BJ (cell line): ENCODE measurements around the gene ERI2. TPM values are rescaled to one million over a fixed set of nuclear protein-coding genes. Genes with fewer than 3 reads are reported as not detected.

Experiments used
- CTCF ChIA-PET: fragments of 350-600 bp; formaldehyde crosslinking; extraction: SDS; loops from one replicate; lab custom pipeline; 2021; ENCODE audit warnings: antibody characterized with exemption, inconsistent platforms; lab: Yijun Ruan, JAX
- POLR2A ChIA-PET: fragments of 300-600 bp; sonication (Branson Sonifier 250); formaldehyde crosslinking; extraction: SDS; loops from one replicate; lab custom pipeline; 2021; ENCODE audit warnings: antibody characterized with exemption; lab: Charles Lee
- DNase-seq: peaks from one replicate; pipeline ENCODE4 v3.0.0-alpha.2; 2011; ENCODE audit warnings: low read depth
- H3K27me3 ChIP-seq: 2 replicates; pipeline ENCODE4 v1.6.0; 2011; ENCODE audit warnings: low read length; ENCODE audit not compliant: control insufficient read depth, insufficient read depth
- H3K36me3 ChIP-seq: 2 replicates; pipeline ENCODE4 v1.5.1; 2011; ENCODE audit warnings: low read length; ENCODE audit not compliant: control insufficient read depth, insufficient read depth
- H3K4me3 ChIP-seq: 2 replicates; pipeline ENCODE4 v1.5.1; 2011; ENCODE audit warnings: low read depth, mild to moderate bottlenecking, control low read depth, low read length
- polyA plus RNA-seq: library from polyadenylated mRNA; depleted of rRNA; stranded (reverse); fragments of >200 nt; gene quantifications from 2 replicates; pipeline ENCODE4 v1.2.3, GENCODE V29; 2011
- TF ChIP-seq, protein P1 (sequence below): IDR thresholded peaks from 2 replicates; pipeline ENCODE4 v1.5.1; 2011; ENCODE audit warnings: low read depth, mild to moderate bottlenecking, control low read depth, inconsistent platforms, low read length, moderate library complexity; ENCODE audit not compliant: insufficient read depth

ERI2 gene
- polyA plus RNA-seq, 1 experiment: 7.4 TPM

DNA sequence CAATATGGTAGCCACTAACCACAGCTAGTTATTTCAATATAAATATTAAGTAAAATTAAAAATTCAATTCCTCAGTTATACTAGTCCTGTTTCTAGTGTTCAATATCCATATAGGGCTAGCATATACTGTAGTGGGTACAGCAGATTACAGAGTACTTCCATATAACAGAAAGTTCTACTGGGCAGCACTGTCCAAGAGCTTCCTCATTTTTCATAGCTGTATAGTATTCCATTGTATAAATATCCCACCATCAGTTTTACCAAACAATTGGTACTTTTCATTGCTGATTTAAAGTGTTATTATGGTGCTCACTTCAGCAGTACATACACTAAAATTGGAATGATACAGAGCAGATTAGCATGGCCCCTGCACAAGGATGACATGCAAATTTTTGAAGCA, 22.1 kb downstream of the ERI2 start:
- Histone ChIP-seq H3K4me3 (no peak overlapping the region), H3K27me3 (no peaks in the 10 kb centered on the region), H3K36me3 (no peaks in the 10 kb centered on the region)
- no peak for DNase-seq
- TF ChIP-seq, protein P1, sequence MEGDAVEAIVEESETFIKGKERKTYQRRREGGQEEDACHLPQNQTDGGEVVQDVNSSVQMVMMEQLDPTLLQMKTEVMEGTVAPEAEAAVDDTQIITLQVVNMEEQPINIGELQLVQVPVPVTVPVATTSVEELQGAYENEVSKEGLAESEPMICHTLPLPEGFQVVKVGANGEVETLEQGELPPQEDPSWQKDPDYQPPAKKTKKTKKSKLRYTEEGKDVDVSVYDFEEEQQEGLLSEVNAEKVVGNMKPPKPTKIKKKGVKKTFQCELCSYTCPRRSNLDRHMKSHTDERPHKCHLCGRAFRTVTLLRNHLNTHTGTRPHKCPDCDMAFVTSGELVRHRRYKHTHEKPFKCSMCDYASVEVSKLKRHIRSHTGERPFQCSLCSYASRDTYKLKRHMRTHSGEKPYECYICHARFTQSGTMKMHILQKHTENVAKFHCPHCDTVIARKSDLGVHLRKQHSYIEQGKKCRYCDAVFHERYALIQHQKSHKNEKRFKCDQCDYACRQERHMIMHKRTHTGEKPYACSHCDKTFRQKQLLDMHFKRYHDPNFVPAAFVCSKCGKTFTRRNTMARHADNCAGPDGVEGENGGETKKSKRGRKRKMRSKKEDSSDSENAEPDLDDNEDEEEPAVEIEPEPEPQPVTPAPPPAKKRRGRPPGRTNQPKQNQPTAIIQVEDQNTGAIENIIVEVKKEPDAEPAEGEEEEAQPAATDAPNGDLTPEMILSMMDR: no peak
- ChIA-PET CTCF (interaction anchor here (2.0 kb wide), 1 partner anchor 10 kb away, joined by 13 read pairs; no protein-coding TSS in a partner anchor), POLR2A (no interaction called here)

DNA sequence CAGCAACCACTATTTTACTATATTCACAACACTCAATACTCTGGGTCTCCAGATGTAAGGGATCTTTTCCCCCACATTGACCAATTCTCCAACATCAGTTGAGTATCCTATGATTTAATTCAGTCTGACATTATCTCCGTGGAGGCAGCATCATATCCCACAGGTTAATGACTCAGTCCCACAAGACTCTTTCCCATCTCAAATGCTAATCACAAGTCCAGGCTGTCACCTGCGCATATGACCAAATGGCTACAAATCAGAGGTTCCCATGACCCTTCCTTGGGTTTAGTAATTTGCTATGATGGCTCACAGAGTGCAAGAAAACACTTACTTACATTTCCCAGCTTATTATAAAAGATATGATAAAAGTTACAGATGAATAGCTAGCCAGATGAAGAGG, 23.8 kb downstream of the ERI2 start:
- ChIA-PET CTCF (interaction anchor here (0.7 to 2.0 kb wide), 3 partner anchors 8 to 62 kb away, joined by 3 to 13 read pairs (median 3); no protein-coding TSS in a partner anchor), POLR2A (no interaction called here)
- no peak for DNase-seq
- no peaks in the 10 kb centered on the region for H3K27me3 ChIP-seq
- no peaks in the 10 kb centered on the region for H3K36me3 ChIP-seq
- TF ChIP-seq, protein P1: no peak
- H3K4me3 ChIP-seq: no peak overlapping the region

DNA sequence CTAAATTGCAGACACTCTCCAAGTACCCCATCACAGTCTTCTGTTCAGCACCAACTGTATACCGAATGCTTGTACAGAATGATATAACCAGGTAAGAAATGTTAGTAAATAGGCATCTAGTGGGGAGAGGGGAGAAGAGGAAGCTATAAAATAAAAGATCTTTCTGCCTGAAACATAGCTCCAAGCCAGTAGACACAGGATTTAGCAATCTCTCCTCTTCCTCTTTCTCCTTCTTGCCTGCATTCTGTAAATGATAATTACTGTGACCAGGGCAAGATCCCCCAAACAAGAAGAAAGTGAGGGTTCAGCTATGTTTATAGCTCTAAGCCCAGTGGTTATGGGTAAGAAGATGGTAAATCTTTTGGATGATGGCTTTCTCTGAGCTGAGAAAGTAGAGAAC, 24.6 kb downstream of the ERI2 start:
- ChIA-PET POLR2A (no interaction called here), CTCF (interaction anchor here (0.7 kb wide), 1 partner anchor 63 kb away, joined by 3 read pairs; no protein-coding TSS in a partner anchor)
- no peaks in the 10 kb centered on the region for H3K27me3 ChIP-seq
- no peak overlapping the region for H3K4me3 ChIP-seq
- TF ChIP-seq, protein P1: no peak
- H3K36me3 ChIP-seq: no peaks in the 10 kb centered on the region
- no peak for DNase-seq

DNA sequence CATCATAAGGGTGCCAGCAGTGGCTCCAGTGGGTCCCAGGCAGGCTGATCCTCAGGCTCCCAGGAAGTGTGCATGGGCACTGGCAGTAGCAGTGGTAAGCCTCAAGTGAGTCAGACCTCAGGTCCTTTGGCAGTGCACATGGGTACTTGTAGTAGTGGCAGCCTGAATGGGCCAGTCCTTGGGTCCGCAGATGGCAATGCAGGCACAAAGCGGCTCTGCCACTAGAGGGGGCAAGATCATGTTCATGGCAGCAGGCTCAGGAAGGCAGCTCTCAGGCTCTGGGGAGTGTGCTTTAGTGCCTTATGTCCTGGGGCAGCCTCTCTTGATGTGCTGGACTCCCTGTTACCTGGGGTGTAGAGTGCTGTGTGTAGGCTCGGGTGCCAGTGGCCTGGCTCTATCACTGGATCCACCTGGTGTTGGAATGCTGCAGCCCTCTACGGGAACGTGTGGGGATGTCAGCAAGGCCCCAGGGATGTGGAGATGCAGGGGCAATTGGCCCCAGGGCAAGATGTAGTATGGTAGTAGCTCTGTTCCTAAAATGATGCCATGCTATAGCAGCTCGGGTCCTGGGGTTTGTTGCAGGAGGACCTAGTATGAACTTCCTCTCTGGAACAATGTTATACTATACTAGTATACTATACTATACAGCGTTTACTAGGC, 31.4 kb downstream of the ERI2 start:
- Histone ChIP-seq H3K36me3 (no peaks in the 10 kb centered on the region), H3K4me3 (no peak overlapping the region), H3K27me3 (no peaks in the 10 kb centered on the region)
- no peak for DNase-seq
- TF ChIP-seq, protein P1: peak; percentile 91
- ChIA-PET POLR2A (interaction anchor here (0.6 kb wide), 1 partner anchor 445 kb away, joined by 3 read pairs; no protein-coding TSS in a partner anchor), CTCF (interaction anchor here (0.6 to 5.8 kb wide), 10 partner anchors 8 to 75 kb away, joined by 3 to 41 read pairs (median 4); partner anchors contain the start of genes ACSM3, ERI2 and REXO5)

DNA sequence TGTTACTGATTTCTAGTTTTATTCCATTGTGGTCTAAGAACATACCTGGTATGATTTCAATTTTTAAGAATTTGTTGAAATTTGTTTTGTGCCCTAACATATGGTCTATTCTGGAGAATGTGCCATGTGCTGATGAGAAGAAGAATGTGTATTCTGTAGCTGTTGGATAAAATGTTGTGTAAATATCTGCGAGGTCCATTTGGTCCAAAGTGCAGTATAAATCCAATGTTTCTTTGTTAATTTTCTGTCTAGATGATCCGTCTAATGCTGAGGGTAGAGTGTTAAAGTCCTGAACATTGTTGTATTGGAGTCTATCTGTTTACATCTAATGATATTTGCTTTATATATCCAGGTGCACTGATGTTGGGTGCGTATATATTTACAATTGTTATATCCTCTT, 32.6 kb downstream of the ERI2 start:
- CTCF ChIA-PET: interaction anchor here (0.6 to 5.8 kb wide), 5 partner anchors 9 to 527 kb away, joined by 3 to 41 read pairs (median 12); partner anchors contain the start of gene ACSM3
- POLR2A ChIA-PET: no interaction called here
- no peaks in the 10 kb centered on the region for H3K36me3 ChIP-seq
- no peak for DNase-seq
- TF ChIP-seq, protein P1: no peak
- H3K27me3 ChIP-seq: no peaks in the 10 kb centered on the region
- H3K4me3 ChIP-seq: no peak overlapping the region
